ENCODE data around the gene ACBD4. TPM values are rescaled to one million over a fixed set of nuclear protein-coding genes. Genes with fewer than 3 reads are reported as not detected.

The ACBD4 gene
- total RNA-seq, 1 donor from 2014 or later = 3.5 TPM

- ATAC-seq = no peak
These were observed 31.0 kb upstream of the ACBD4 start for GRCh38 chr17:45104497-45104896.

- no peak for ATAC-seq
These were observed 30.4 kb upstream of the ACBD4 start for GRCh38 chr17:45104907-45105624.

DNA sequence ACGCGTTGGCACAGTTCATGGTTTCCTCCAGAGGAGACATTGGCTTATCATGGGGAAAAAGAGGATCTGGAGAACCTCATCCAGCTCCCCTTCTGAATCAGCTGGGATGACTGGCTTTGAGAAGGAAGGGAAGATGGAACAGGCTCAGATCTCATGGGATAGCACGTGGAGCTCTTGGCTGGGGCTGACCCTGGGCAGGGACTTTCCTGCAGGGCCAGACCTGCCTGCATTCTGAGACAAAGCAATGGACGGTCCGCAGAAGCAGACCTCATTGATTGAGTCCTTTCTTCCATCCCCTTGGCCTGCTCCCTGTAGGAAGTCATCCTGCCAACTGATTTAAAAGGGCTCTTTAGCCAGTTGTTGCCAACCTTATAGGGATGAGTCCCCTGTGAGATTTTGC is 29.4 kb upstream of the ACBD4 start:
- no peak for ATAC-seq

DNA sequence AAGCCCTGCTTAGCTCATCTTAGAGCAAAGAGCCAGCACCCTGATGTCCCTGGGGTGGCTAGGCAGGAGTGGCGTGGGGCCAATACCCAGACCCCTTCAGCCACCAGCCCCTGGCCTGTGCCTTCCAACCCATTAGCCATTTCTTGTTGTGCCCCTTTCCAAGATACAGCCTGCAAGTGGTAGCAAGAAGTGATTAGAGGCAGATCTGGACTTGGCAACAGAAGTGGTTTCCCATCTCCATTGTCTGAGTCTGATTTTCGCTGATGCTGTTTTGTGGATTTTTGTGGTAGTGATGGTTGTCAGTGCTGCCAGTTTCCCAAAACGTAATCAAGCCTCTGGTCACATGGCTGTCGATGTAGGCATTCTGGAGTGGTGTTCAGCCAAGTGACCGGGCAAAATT is 28.9 kb upstream of the ACBD4 start:
- ATAC-seq = no peak

- no peak for ATAC-seq
These were observed 28.0 kb upstream of the ACBD4 start for GRCh38 chr17:45107293-45108010.

GRCh38 chr17:45108051-45108450 is 27.4 kb upstream of the ACBD4 start:
- no peak for ATAC-seq

DNA sequence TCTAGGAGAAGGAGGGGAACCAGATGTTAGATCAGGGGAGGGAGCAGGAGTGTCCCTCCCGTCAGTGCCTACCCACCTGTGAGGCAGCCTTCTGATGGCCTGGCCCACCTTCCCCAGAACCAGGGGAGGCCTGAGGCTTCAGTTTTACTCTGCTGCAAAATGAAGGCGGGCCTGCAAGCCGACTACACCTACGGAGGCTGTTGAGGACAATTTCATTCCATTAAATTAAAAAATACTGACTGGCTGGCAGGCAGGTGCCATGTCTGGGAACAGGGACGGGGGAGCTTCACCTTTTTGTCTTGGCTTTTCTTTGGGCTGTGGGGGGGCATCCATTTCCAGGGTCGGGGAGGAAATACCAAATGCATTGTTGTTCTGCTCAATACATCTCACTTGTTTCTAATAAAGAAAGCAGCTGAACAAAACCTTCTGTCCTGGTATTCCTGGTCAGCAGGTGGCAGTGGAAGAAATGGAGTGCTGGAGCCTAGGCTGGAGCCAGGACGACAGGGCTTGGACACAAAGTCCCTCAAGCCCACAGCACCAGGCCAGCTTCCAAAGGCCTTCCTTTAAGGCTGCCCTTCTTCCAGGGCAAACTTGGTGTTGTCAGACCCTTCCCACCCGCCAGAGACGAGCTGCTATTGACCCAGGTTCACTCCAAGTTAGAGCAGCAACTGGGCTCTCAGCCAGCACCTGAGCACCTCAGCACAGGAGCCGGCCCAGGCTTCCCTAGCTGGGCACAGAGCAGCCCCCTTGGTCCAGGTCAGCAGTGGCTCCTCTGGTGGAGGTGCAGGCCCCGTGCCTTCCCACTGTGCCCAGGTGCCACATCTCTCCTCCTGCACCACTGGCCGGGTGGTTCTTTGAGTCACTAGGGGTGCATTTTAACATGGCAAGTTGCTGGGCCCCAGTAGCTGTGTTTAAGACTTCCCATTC is 26.6 kb upstream of the ACBD4 start:
- ATAC-seq = no peak

- no peak for ATAC-seq
These were observed 24.5 kb upstream of the ACBD4 start for GRCh38 chr17:45110676-45111611.

DNA sequence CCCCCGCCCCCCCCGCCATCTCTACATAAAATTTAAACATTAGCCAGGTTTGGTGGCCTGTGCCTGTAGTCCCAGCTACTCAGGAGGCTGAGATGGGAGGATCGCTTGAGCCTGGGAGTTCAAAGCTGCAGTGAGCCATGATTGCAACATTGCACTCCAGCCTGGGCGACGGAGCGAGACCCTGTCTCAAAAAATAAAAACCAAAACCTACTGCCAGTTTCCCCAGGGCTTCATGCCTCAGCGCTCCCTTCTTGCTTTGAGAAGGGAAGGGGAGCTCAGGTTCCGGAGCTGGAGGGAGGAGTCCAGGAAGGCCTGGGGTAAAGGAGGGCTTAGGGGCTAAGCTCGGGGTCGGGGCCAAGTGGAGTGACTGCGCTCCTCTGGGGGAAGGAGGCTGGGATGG is 23.6 kb upstream of the ACBD4 start:
- no peak for ATAC-seq

- ATAC-seq = no peak
These were observed 22.7 kb upstream of the ACBD4 start for GRCh38 chr17:45112559-45113423.

GRCh38 chr17:45113424-45113754 is 22.1 kb upstream of the ACBD4 start:
- no peak for ATAC-seq

DNA sequence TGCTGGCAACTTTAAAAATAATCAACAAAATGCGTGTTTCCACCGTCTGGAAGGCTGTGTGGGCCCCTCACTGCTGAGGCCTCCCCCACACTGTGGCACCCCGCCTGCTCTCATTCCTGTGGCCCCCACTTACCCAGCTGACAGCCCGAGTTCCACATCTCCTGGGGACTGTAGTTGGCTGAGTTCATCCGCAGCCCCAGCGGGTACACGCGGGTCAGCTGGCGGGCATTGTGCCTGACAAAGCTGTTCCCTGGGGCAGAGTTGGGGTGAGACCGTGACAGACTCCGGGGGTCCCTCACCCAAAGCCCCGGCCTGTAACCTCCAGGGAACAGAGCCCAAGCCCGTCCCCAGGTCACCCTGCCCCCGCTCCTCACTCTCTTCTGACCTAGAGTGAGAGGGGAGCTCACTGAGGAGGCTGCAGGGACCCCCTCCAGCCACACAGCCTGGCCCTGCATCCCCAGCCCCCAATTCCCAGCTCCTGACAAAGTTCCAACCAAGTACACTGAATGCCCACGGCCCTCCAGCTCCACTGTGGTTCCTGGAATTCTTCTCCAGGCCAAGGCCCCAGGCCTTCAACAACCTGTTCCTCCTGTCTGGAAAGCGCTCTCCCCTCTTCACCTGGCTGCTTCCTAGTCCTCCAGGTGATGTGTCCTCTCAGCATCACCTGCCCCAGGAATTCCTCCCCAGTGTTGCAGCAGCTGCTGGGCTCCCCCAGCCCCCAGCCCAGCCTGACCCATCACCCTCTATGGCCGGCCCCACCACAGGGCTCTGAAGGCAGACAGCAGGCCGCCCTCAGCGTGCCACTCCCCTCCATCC is 21.2 kb upstream of the ACBD4 start:
- no peak for ATAC-seq

- ATAC-seq = no peak
These were observed 20.4 kb upstream of the ACBD4 start for GRCh38 chr17:45115015-45115625.

DNA sequence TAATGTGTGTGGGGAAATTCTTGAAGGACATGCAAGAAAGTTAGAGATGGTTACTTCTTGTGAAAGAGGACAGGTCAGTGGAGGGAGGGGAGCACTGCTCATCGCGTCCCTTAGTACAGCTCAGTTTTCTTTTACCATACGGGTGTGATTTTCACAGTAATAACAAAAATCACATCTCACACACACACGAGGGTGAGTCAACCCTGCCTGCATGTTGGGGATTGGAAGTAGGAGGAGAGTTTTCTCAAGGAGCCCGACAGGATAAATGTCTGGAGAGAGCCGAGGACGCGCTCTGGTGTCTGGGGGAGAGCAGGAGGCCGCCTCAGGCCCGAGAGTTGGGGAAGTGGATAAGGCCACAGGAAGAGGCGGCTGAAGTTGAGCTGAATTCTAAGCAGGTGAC is 19.6 kb upstream of the ACBD4 start:
- no peak for ATAC-seq

- ATAC-seq = no peak
These were observed 19.0 kb upstream of the ACBD4 start for GRCh38 chr17:45116434-45117016.

DNA sequence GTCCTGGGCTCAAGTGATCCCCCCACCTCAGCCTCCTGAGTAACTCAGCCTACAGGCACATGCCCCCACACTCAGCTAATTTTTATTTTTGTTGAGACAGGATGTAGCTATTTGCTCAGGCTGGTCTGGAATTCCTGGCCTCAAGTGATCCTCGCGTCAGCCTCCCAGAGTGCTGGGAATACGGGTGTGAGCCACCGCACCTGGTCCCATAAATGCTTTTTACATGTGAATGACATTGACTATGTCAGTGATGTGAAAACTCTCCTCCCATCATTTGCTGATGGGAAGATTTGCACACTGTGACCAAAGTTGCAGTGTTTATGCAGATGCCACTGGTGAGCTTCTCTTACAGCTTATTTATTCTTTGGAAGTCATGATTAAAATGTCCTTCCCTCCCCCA is 18.2 kb upstream of the ACBD4 start:
- no peak for ATAC-seq

DNA sequence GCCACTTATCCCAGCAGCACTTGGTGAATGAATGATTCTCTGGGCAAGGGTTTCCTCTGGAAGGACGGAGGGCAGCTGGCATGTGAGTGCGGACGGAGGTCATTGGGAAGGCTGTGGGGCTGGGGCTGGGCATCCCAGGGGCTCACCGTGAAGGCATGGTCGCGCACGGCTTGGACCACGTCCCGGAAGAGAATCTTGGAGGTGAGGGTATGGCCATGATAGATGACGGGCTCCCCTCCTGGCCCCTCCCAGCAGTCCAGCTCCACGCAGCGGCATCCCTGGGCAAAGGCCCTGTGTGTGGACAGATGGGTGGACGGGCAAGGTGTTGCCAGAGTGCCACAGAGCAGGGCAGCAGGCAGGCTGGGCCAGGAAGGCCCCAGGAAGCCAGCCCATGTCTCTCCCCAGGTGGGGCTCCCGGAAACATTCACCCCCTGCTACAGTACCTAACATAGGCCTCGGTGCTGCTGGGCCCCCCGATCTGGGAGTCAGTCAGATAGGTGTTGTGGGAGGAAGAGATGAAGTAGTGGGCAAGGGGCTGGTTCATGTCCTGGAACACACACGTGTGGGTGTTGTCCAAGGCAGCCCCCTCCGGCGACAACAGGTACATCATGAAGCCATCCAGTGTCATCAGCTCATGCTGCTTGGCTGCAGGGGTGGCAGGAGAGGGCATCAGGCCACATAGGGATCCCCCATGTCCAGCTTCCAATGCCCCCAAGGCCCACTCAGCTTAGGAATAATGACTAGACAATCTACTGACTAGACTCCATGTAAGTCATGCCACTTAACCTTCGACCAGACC is 17.4 kb upstream of the ACBD4 start:
- no peak for ATAC-seq

- no peak for ATAC-seq
These were observed 16.8 kb upstream of the ACBD4 start for GRCh38 chr17:45118691-45119090.

DNA sequence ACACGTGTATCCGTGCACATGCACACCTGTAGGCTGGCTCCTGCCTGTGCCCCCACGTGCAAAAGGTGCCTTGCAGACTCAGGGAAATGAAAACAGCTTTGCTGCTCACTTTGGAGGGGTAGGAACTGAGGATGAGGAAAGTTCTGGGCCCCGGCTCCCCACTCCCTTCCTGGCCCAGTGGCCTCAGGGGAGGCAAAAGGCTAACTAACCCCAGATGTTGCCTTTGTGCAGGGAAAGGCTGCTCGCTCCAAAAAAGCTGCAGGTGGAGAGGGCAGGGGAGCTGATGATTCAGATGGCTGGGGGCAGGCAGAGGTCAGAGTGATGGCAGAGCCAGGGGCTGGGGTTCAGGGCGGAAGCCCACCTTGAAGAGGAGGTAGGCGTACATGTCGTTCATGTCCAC is 15.5 kb upstream of the ACBD4 start:
- ATAC-seq = no peak
